Lower lobe of right lung (tissue), 2 donors: Measurements from ENCODE around the gene DDX3X. TPM values are rescaled to one million over a fixed set of nuclear protein-coding genes. Genes with fewer than 3 reads are reported as not detected.

Source experiments
- ATAC-seq, 2 donors: fragments of 200-7000 bp; cut with Tn5 transposase; one replicate each; pipeline ENCODE4 v1.9.1; 2020 to 2022; ENCODE audit warnings: mild to moderate bottlenecking in 2 of 2, moderate library complexity in 2 of 2
- DNase-seq: peaks from one replicate; pipeline ENCODE4 v3.0.0-alpha.2; 2020
- H3K27ac ChIP-seq: fragments of 200-600 bp; one replicate; pipeline ENCODE4 v1.8.0; 2022
- H3K27me3 ChIP-seq: fragments of 200-600 bp; one replicate; pipeline ENCODE4 v1.8.0; 2022; ENCODE audit warnings: low read depth
- H3K36me3 ChIP-seq: fragments of 200-600 bp; one replicate; pipeline ENCODE4 v1.8.0; 2022; ENCODE audit warnings: mild to moderate bottlenecking
- H3K4me1 ChIP-seq: fragments of 200-600 bp; one replicate; pipeline ENCODE4 v1.8.0; 2022
- H3K4me3 ChIP-seq: fragments of 200-600 bp; one replicate; pipeline ENCODE4 v1.8.0; 2022; ENCODE audit warnings: mild to moderate bottlenecking
- H3K9me3 ChIP-seq: fragments of 200-600 bp; one replicate; pipeline ENCODE4 v1.8.0; 2022
- intact Hi-C: fragments of 100-400 bp; cut with DNase I; formaldehyde crosslinking; loops from one replicate; pipeline ENCODE4 v1.11.0; 2022
- total RNA-seq: library from RNA; stranded (reverse); fragmentation: NEBNext Ultra II Directional; extraction: Animal tissue kit (Norgen Biotek cat#: 25700); gene quantifications from one replicate; pipeline ENCODE4 v1.2.1, GENCODE V29; 2021
- TF ChIP-seq, protein P1 (sequence below): fragments of 200-600 bp; IDR thresholded peaks from one replicate; pipeline ENCODE4 v1.8.0; 2022; ENCODE audit warnings: antibody characterized with exemption, mild to moderate bottlenecking
- donor health status: DM: no; HTN: yes; CAD: no; lungs with severe emphysema.

The DDX3X gene
- total RNA-seq, 1 donor from 2014 or later = 227 TPM

DNA sequence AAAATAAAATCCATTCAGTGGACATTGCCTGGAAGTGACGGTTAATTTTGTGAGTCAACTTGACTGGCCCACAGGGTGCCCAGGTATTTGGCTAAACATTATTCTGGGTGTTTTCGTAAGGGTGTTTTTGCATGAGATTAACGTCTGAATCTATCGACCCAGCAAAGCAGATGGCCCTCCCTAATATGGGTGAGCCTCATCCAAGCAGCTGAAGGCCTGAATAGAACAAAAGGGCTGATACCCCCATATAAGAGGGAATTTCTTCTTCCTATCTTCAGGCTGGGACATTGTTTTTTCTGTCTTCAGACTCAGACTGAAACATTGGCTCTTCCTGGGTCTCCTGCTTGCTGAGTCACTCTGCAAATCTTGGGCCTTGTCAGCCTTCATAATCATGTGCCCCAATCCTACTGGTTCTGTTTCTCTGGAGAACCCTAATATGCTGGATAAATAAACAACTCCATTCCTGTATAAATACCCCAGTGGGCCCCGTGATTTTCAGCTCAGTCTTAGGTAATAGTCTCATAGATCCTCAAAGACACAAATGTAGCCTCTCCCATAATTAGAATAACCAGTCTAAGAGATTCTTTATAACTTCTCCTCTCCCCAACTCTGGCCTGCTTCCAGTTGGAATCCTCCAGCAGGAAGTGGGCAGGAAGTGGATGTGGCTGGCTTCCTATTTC lies 33.1 kb upstream of the DDX3X start:
- H3K27ac ChIP-seq = no peak overlapping the region
- H3K4me3 ChIP-seq = no peak overlapping the region
- DNase-seq = no peak
- no peaks in the 10 kb centered on the region for H3K27me3 ChIP-seq
- H3K36me3 ChIP-seq = no peaks in the 10 kb centered on the region
- peaks cover 7% of the 10 kb centered on the region for H3K4me1 ChIP-seq
- ATAC-seq = peak in 1 of 2 donors; percentile 16
- TF ChIP-seq, protein P1, sequence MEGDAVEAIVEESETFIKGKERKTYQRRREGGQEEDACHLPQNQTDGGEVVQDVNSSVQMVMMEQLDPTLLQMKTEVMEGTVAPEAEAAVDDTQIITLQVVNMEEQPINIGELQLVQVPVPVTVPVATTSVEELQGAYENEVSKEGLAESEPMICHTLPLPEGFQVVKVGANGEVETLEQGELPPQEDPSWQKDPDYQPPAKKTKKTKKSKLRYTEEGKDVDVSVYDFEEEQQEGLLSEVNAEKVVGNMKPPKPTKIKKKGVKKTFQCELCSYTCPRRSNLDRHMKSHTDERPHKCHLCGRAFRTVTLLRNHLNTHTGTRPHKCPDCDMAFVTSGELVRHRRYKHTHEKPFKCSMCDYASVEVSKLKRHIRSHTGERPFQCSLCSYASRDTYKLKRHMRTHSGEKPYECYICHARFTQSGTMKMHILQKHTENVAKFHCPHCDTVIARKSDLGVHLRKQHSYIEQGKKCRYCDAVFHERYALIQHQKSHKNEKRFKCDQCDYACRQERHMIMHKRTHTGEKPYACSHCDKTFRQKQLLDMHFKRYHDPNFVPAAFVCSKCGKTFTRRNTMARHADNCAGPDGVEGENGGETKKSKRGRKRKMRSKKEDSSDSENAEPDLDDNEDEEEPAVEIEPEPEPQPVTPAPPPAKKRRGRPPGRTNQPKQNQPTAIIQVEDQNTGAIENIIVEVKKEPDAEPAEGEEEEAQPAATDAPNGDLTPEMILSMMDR = no peak
- intact Hi-C loops = no loop called here
- H3K9me3 ChIP-seq = no peaks in the 10 kb centered on the region

DNA sequence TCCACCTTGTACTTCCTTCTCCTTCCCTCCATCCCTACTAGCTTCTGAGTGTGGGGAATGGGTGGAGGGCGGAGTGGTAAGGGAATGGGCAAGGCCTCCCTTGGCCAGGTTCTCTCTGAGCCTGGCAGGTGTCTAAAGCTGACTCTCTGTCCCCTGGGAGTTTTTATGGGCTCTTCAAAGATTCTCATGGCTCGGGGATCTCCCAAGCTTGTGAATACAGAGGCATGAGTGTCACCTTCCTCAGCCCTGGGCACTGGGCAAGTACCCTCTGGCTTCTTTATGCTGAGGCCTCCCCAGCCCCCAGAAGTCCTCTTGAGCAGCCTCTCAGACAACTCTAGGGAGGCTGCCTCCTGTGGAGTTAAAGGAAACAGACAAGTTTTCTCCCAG lies 32.5 kb upstream of the DDX3X start:
- Histone ChIP-seq H3K27me3 (no peaks in the 10 kb centered on the region), H3K27ac (no peak overlapping the region), H3K9me3 (no peaks in the 10 kb centered on the region), H3K36me3 (no peaks in the 10 kb centered on the region), H3K4me3 (no peak overlapping the region), H3K4me1 (peaks cover 7% of the 10 kb centered on the region)
- intact Hi-C loops = no loop called here
- TF ChIP-seq, protein P1 = no peak
- DNase-seq (no peak), ATAC-seq (peak in 1 of 2 donors; percentile 23)

DNA sequence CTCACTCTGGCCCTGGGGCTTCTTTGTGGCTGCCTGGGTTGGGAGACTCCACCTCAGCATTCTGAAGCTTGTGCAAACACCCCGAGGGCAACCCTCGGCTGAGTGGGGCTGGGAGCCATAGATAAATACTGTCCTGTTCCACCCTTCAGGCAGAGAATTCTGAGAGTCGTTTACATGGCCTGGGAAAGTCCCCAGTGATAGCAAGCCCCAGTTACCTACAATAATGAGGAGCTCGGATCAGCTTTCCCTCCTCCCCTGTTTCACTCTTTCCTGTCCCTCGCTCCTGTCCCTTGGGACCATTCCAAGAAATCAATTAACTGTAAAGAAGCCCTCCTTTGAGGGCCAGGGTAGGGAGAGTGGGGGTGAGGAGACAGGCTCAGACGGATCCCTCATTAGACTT lies 31.6 kb upstream of the DDX3X start:
- Histone ChIP-seq H3K27me3 (no peaks in the 10 kb centered on the region), H3K36me3 (no peaks in the 10 kb centered on the region), H3K4me3 (no peak overlapping the region), H3K9me3 (no peaks in the 10 kb centered on the region), H3K27ac (no peak overlapping the region), H3K4me1 (peaks cover 7% of the 10 kb centered on the region)
- no peak for ATAC-seq
- TF ChIP-seq, protein P1 = no peak
- intact Hi-C loops = no loop called here
- no peak for DNase-seq

DNA sequence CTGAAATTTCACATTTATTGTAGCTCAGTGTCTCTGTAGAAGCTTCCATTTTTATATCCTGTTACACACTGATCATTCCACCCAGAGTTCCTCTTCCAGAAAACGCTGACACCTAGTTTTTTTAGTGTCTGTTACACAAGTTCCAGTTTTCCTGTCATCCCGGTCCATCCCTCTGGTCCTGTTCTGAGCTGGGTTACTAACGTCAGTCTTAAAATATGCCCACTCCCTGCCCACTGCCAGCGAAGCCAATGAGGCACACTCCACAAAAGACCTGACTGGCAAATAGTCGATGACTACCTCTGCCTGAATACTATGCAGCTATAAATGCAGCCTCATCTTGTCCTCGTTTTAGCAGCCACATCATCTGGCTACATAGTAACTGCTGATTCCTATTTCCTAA lies 30.9 kb upstream of the DDX3X start:
- no peaks in the 10 kb centered on the region for H3K36me3 ChIP-seq
- intact Hi-C loops = no loop called here
- DNase-seq (no peak), ATAC-seq (no peak)
- no peaks in the 10 kb centered on the region for H3K9me3 ChIP-seq
- H3K4me1 ChIP-seq = peaks cover 7% of the 10 kb centered on the region
- H3K27me3 ChIP-seq = no peaks in the 10 kb centered on the region
- no peak overlapping the region for H3K4me3 ChIP-seq
- TF ChIP-seq, protein P1 = no peak
- H3K27ac ChIP-seq = no peak overlapping the region

DNA sequence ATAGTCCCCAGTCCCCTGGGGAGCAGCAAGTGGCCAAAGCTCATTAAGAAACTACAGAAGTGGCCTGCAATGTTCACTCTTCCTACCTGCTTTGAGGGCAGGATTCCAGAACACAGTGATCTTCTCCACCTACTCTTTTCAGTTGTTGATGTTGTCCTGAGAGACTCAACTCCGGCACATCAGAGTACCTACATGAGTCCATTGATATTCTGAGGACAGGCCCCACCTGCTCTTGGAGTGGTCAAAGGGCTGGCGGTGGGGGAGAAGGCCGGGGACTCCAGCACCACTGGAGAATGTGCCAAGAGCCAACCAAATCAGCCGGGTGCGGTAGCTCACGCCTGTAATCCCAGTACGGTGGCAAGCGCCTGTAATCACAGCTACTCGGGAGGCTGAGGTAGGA lies 29.8 kb upstream of the DDX3X start:
- ATAC-seq (no peak), DNase-seq (no peak)
- no peak overlapping the region for H3K27ac ChIP-seq
- peaks cover 7% of the 10 kb centered on the region for H3K4me1 ChIP-seq
- H3K4me3 ChIP-seq = no peak overlapping the region
- no peaks in the 10 kb centered on the region for H3K27me3 ChIP-seq
- TF ChIP-seq, protein P1 = no peak
- H3K36me3 ChIP-seq = no peaks in the 10 kb centered on the region
- H3K9me3 ChIP-seq = no peaks in the 10 kb centered on the region
- intact Hi-C loops = no loop called here
